WTC11 (cell line): ENCODE results near the gene CAMK2N2. TPM values are rescaled to one million over a fixed set of nuclear protein-coding genes. Genes with fewer than 3 reads are reported as not detected.

Source experiments
- ARID4B ChIP-seq: sonication (generic); formaldehyde crosslinking; IDR thresholded peaks from 2 replicates; pipeline ENCODE4 v1.8.0; 2023; ENCODE audit warnings: missing genetic modification reagents, mild to moderate bottlenecking, borderline replicate concordance
- CDX4 ChIP-seq: fragments of 250-450 bp; sonication (Bioruptor Pico); IDR thresholded peaks from 2 replicates; pipeline ENCODE4 v1.9.0; 2021; ENCODE audit warnings: moderate library complexity, mild to moderate bottlenecking, inconsistent platforms, borderline replicate concordance
- E2F5 ChIP-seq: sonication (generic); formaldehyde crosslinking; IDR thresholded peaks from 2 replicates; pipeline ENCODE4 v1.8.1; 2022; ENCODE audit warnings: mild to moderate bottlenecking, moderate library complexity, missing genetic modification reagents
- ELF4 ChIP-seq: sonication (generic); formaldehyde crosslinking; IDR thresholded peaks from 2 replicates; pipeline ENCODE4 v1.8.1; 2022; ENCODE audit warnings: low read depth, mild to moderate bottlenecking, moderate library complexity, missing genetic modification reagents
- ESRRA ChIP-seq: sonication (generic); formaldehyde crosslinking; IDR thresholded peaks from 2 replicates; pipeline ENCODE4 v1.8.1; 2022; ENCODE audit warnings: mild to moderate bottlenecking, missing genetic modification reagents, borderline replicate concordance
- FOXJ3 ChIP-seq: sonication (generic); formaldehyde crosslinking; IDR thresholded peaks from 2 replicates; pipeline ENCODE4 v1.9.0; 2021; ENCODE audit warnings: missing genetic modification reagents, mild to moderate bottlenecking, borderline replicate concordance
- GABPB1 ChIP-seq: sonication (generic); formaldehyde crosslinking; IDR thresholded peaks from 2 replicates; pipeline ENCODE4 v1.8.1; 2023; ENCODE audit warnings: mild to moderate bottlenecking, missing genetic modification reagents
- JAZF1 ChIP-seq: fragments of 250-450 bp; sonication (Bioruptor Pico); IDR thresholded peaks from 2 replicates; pipeline ENCODE4 v1.9.0; 2021; ENCODE audit warnings: moderate library complexity, mild to moderate bottlenecking, inconsistent platforms
- KAT7 ChIP-seq: sonication (generic); formaldehyde crosslinking; IDR thresholded peaks from 2 replicates; pipeline ENCODE4 v1.8.1; 2023; ENCODE audit warnings: missing genetic modification reagents, mild to moderate bottlenecking, borderline replicate concordance
- MYBL2 ChIP-seq: sonication (generic); formaldehyde crosslinking; IDR thresholded peaks from 2 replicates; pipeline ENCODE4 v1.8.1; 2023; ENCODE audit warnings: mild to moderate bottlenecking, moderate library complexity, missing genetic modification reagents
- PRDM15 ChIP-seq: sonication (generic); formaldehyde crosslinking; IDR thresholded peaks from 2 replicates; pipeline ENCODE4 v1.8.0; 2022; ENCODE audit warnings: missing genetic modification reagents
- PRRX2 ChIP-seq: fragments of 250-450 bp; sonication (Bioruptor Pico); IDR thresholded peaks from 2 replicates; pipeline ENCODE4 v1.8.0; 2021; ENCODE audit warnings: mild to moderate bottlenecking
- SMAD4 ChIP-seq: sonication (generic); formaldehyde crosslinking; IDR thresholded peaks from 2 replicates; pipeline ENCODE4 v1.8.0; 2022; ENCODE audit warnings: mild to moderate bottlenecking, missing genetic modification reagents
- TP53 ChIP-seq: sonication (generic); formaldehyde crosslinking; IDR thresholded peaks from 2 replicates; pipeline ENCODE4 v1.8.1; 2023; ENCODE audit warnings: mild to moderate bottlenecking, missing genetic modification reagents
- USF2 ChIP-seq: sonication (generic); formaldehyde crosslinking; IDR thresholded peaks from 2 replicates; pipeline ENCODE4 v1.8.1; 2023; ENCODE audit warnings: mild to moderate bottlenecking, missing genetic modification reagents, moderate library complexity
- total RNA-seq: library from RNA; stranded (reverse); gene quantifications from 3 replicates; pipeline ENCODE4 v1.2.3, GENCODE V29; 2021
- TF ChIP-seq, protein P1 (sequence below): sonication (generic); formaldehyde crosslinking; IDR thresholded peaks from 2 replicates; pipeline ENCODE4 v1.8.0; 2022; ENCODE audit warnings: mild to moderate bottlenecking, missing genetic modification reagents
- TF ChIP-seq, protein P2 (sequence below): sonication (generic); formaldehyde crosslinking; IDR thresholded peaks from 2 replicates; pipeline ENCODE4 v1.8.0; 2022; ENCODE audit warnings: mild to moderate bottlenecking, missing genetic modification reagents
- TF ChIP-seq, protein P3 (sequence below): sonication (generic); formaldehyde crosslinking; IDR thresholded peaks from 2 replicates; pipeline ENCODE4 v1.8.1; 2023; ENCODE audit warnings: mild to moderate bottlenecking, missing genetic modification reagents, moderate library complexity
- TF ChIP-seq, protein P4 (sequence below): fragments of 250-450 bp; sonication (Bioruptor Pico); conservative IDR thresholded peaks from 2 replicates; pipeline ENCODE4 v1.9.0; 2021; ENCODE audit warnings: mild to moderate bottlenecking

The CAMK2N2 gene
- total RNA-seq, 1 experiment from 2014 or later, result 10.5 TPM

DNA sequence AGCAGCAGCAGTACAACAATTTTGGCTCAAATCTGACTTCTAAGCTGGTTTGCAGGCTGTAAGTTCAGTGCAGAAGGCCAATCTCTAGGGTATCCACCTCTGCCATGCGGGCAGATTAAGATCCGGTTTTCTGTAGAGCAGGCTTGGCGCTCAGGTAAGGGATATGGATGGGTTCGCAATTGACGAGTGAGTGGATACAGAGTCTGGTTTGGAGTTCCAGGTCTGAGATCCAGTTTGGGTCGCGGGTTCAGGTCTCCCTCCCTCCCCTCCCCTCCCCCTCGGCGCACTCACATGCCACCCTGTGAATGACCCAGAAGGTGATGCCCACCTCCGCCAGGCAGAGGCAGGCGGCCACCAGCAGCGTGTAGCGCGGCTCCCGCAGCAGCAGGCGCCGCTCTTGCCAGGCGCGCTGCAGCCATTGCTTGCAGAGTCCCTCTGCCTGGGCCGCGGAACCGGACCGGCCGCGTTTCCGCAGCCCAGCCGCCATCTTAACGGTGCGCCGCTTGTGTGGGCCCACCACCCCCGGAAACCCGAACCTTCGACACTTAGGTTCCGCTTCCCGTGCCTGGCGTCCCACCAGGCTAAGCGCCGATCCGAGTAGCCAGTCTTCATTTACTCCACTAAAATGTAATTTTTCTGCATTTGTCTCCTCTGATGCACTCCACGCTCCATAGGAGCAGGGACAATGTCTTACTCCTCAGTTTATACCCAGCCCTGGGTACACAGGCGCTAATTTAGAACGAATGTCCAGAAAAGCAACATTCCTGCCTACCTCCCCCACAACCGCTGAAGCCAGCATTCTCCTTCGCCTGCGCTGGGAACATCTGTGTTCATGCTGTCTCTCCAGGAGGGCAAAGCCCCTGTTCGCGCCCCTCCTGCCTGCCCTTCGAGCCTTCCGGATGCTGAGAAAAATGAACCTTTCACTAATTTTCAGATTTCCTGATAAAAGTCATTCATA, 12.6 kb downstream of the CAMK2N2 start, which contains the start of gene ALG3 (continued):
- TF ChIP-seq, protein P1, sequence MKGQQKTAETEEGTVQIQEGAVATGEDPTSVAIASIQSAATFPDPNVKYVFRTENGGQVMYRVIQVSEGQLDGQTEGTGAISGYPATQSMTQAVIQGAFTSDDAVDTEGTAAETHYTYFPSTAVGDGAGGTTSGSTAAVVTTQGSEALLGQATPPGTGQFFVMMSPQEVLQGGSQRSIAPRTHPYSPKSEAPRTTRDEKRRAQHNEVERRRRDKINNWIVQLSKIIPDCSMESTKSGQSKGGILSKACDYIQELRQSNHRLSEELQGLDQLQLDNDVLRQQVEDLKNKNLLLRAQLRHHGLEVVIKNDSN (CRISPR knock-in tag), result peak; percentile 51; the same call in 1 of the 2 replicates
- peak; percentile 77 for TF ChIP-seq ARID4B
- 0 out of 2 replicates have a peak, but pooled peaks have one; percentile 21 for TF ChIP-seq PRDM15 (CRISPR knock-in tag)
- no peak for TF ChIP-seq ESRRA (CRISPR knock-in tag)
- TF ChIP-seq, protein P2, sequence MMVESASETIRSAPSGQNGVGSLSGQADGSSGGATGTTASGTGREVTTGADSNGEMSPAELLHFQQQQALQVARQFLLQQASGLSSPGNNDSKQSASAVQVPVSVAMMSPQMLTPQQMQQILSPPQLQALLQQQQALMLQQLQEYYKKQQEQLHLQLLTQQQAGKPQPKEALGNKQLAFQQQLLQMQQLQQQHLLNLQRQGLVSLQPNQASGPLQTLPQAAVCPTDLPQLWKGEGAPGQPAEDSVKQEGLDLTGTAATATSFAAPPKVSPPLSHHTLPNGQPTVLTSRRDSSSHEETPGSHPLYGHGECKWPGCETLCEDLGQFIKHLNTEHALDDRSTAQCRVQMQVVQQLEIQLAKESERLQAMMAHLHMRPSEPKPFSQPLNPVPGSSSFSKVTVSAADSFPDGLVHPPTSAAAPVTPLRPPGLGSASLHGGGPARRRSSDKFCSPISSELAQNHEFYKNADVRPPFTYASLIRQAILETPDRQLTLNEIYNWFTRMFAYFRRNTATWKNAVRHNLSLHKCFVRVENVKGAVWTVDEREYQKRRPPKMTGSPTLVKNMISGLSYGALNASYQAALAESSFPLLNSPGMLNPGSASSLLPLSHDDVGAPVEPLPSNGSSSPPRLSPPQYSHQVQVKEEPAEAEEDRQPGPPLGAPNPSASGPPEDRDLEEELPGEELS (CRISPR knock-in tag), result peak; percentile 82
- no peak for TF ChIP-seq FOXJ3 (CRISPR knock-in tag)
- TF ChIP-seq E2F5 (CRISPR knock-in tag), result peak; percentile 74; the same call in 1 of the 2 replicates
- no peak for TF ChIP-seq CDX4 (CRISPR knock-in tag)
- no peak for TF ChIP-seq TP53 (CRISPR knock-in tag)
- TF ChIP-seq GABPB1 (CRISPR knock-in tag), result peak; percentile 17; the same call in 1 of the 2 replicates
- TF ChIP-seq, protein P3, sequence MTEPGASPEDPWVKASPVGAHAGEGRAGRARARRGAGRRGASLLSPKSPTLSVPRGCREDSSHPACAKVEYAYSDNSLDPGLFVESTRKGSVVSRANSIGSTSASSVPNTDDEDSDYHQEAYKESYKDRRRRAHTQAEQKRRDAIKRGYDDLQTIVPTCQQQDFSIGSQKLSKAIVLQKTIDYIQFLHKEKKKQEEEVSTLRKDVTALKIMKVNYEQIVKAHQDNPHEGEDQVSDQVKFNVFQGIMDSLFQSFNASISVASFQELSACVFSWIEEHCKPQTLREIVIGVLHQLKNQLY (CRISPR knock-in tag), result peak; percentile 70; the same call in 1 of the 2 replicates
- 0 out of 2 replicates have a peak, but pooled peaks have one; percentile 0 for TF ChIP-seq USF2
- TF ChIP-seq, protein P4, sequence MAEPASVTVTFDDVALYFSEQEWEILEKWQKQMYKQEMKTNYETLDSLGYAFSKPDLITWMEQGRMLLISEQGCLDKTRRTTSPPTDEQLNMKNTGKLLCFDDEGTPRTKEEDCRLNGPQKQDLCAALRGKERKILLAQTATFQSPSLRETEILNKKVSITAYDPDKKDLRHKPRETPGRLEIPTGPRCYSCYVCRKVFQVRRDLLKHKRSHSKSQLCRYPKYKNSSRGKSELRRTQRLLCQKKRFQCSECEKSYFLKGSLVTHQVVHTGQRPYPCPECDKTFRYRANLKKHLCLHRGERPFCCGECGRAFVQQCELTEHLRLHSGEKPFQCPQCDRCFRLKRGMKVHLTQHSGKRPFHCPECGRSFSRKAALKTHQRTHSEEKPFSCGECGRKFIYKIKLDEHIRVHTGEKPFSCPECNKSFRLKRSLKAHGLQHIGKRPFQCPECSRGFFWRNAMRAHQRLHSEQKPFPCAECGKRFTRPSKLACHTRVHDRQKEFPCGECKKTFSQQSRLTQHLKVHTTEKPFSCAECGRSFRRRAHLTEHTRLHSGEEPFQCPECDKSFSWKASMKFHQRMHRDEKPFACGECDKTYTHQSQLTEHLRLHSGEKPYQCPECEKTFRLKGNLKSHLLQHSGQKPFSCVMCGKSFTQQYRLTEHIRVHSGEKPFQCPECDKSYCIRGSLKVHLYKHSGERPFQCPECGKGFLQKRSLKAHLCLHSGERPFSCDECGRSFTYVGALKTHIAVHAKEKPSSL (CRISPR knock-in tag), result no peak
- no peak for TF ChIP-seq PRRX2 (CRISPR knock-in tag)
- 0 out of 2 replicates have a peak, but pooled peaks have one; percentile 45 for TF ChIP-seq SMAD4 (CRISPR knock-in tag)
- 0 out of 2 replicates have a peak, but pooled peaks have one; percentile 36 for TF ChIP-seq ELF4 (CRISPR knock-in tag)
- 0 out of 2 replicates have a peak, but pooled peaks have one; percentile 31 for TF ChIP-seq KAT7 (CRISPR knock-in tag)
- TF ChIP-seq JAZF1 (CRISPR knock-in tag), result no peak
- 0 out of 2 replicates have a peak, but pooled peaks have one; percentile 68 for TF ChIP-seq MYBL2
